22Rv1 (cell line): ENCODE results near the gene TCF12.

Experiments
- ZFX ChIP-seq: fragments of 450-650 bp; IDR thresholded peaks from 2 replicates; pipeline ENCODE4 v1.6.1; 2017; ENCODE audit warnings: antibody characterized with exemption, borderline replicate concordance
- TF ChIP-seq, protein P1 (sequence below): fragments of 450-650 bp; IDR thresholded peaks from 2 replicates; pipeline ENCODE4 v1.5.1; 2017; ENCODE audit warnings: mild to moderate bottlenecking

GRCh38 chr15:56956538-56956937 is 38.1 kb downstream of the TCF12 start:
- TF ChIP-seq, protein P1, sequence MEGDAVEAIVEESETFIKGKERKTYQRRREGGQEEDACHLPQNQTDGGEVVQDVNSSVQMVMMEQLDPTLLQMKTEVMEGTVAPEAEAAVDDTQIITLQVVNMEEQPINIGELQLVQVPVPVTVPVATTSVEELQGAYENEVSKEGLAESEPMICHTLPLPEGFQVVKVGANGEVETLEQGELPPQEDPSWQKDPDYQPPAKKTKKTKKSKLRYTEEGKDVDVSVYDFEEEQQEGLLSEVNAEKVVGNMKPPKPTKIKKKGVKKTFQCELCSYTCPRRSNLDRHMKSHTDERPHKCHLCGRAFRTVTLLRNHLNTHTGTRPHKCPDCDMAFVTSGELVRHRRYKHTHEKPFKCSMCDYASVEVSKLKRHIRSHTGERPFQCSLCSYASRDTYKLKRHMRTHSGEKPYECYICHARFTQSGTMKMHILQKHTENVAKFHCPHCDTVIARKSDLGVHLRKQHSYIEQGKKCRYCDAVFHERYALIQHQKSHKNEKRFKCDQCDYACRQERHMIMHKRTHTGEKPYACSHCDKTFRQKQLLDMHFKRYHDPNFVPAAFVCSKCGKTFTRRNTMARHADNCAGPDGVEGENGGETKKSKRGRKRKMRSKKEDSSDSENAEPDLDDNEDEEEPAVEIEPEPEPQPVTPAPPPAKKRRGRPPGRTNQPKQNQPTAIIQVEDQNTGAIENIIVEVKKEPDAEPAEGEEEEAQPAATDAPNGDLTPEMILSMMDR: no peak
- no peak for TF ChIP-seq ZFX
